ENCODE measurements around the gene LYPD8. TPM values are rescaled to one million over a fixed set of nuclear protein-coding genes. Genes with fewer than 3 reads are reported as not detected.

The LYPD8 gene
- total and polyA plus RNA-seq, 2 donors (not counting 3 experiments of a cell fraction or from before 2014, with no cell fraction given): not detected

- DNase-seq (ENCODE audit: low read depth, low spot score): no peak
- TF ChIP-seq, protein P1, sequence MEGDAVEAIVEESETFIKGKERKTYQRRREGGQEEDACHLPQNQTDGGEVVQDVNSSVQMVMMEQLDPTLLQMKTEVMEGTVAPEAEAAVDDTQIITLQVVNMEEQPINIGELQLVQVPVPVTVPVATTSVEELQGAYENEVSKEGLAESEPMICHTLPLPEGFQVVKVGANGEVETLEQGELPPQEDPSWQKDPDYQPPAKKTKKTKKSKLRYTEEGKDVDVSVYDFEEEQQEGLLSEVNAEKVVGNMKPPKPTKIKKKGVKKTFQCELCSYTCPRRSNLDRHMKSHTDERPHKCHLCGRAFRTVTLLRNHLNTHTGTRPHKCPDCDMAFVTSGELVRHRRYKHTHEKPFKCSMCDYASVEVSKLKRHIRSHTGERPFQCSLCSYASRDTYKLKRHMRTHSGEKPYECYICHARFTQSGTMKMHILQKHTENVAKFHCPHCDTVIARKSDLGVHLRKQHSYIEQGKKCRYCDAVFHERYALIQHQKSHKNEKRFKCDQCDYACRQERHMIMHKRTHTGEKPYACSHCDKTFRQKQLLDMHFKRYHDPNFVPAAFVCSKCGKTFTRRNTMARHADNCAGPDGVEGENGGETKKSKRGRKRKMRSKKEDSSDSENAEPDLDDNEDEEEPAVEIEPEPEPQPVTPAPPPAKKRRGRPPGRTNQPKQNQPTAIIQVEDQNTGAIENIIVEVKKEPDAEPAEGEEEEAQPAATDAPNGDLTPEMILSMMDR (IDR thresholded peaks at IDR 0.05; ENCODE audit: extremely low read depth in 1 of 2, insufficient read depth in 1 of 2, low read depth in 1 of 2, low read length in 2 of 2): no peak
- TF ChIP-seq FOS (IDR thresholded peaks at IDR 0.05; ENCODE audit: borderline replicate concordance, insufficient read depth, low read length) (no peak), JUN (IDR thresholded peaks at IDR 0.05; ENCODE audit: borderline replicate concordance, insufficient read depth, insufficient read length, low read depth) (no peak), POLR2AphosphoS5 (IDR thresholded peaks at IDR 0.05; ENCODE audit: insufficient read depth, low read depth, low read length) (no peak), MYC (IDR thresholded peaks at IDR 0.05; ENCODE audit: low read depth, low read length) (no peak), POLR2A (IDR thresholded peaks at IDR 0.05; ENCODE audit: low read depth, low read length) (no peak), GATA2 (IDR thresholded peaks at IDR 0.05; ENCODE audit: insufficient read depth, insufficient read length, low read depth, low read length) (no peak), EZH2 (IDR thresholded peaks at IDR 0.05; ENCODE audit: borderline replicate concordance, low read depth, low read length, severe bottlenecking) (no peak)
- TF ChIP-seq, protein P2, sequence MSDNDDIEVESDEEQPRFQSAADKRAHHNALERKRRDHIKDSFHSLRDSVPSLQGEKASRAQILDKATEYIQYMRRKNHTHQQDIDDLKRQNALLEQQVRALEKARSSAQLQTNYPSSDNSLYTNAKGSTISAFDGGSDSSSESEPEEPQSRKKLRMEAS (IDR thresholded peaks at IDR 0.05; ENCODE audit: insufficient read depth, insufficient read length): no peak
- no peaks in the 10 kb centered on the region for H4K20me1 ChIP-seq (replicated peaks; ENCODE audit: control insufficient read depth, extremely low read depth, insufficient read depth, low read length)
- H3K27me3 ChIP-seq (ENCODE audit: control insufficient read depth in 2 of 2, insufficient read depth in 2 of 2, low read length in 2 of 2): no peaks in the 10 kb centered on the region
- no peak overlapping the region for H3K27ac ChIP-seq (ENCODE audit: insufficient read depth, low read depth, low read length)
- no peaks in the 10 kb centered on the region for H3K36me3 ChIP-seq (ENCODE audit: control insufficient read depth in 2 of 2, extremely low read depth in 1 of 2, insufficient read depth in 2 of 2, low read length in 2 of 2)
- H3K4me3 ChIP-seq (replicated peaks in 1 of 3; ENCODE audit: insufficient read depth in 1 of 3, low read depth in 1 of 3, low read length in 3 of 3): no peak overlapping the region
- no peak overlapping the region for H3K9ac ChIP-seq (replicated peaks; ENCODE audit: extremely low read depth, insufficient read depth, low read length)
- intact Hi-C loops (cut with micrococcal nuclease) (no loop called here), dilution Hi-C loops (cut with MboI; ENCODE audit: extremely low pct_ligation_motif_present, low sequenced_read_pairs) (no loop called here)
- no peak overlapping the region for H3K4me2 ChIP-seq (ENCODE audit: insufficient read depth, low read length)
- ChIA-PET POLR2A (no interaction called here), CTCF (no interaction called here)
- H2AFZ ChIP-seq (ENCODE audit: low read depth, low read length): no peak overlapping the region
- no peaks in the 10 kb centered on the region for H3K79me2 ChIP-seq (ENCODE audit: control insufficient read depth, insufficient read depth, low read length)
- no peaks in the 10 kb centered on the region for H3K9me3 ChIP-seq (replicated peaks; ENCODE audit: control insufficient read depth, insufficient read depth, low read length)
- FAIRE-seq: no peak
- H3K4me1 ChIP-seq (ENCODE audit: control insufficient read depth, extremely low read depth, insufficient read depth, low read length): no peaks in the 10 kb centered on the region
- no TSS peak for BruUV-seq (replicated peaks)
- no peaks in the 10 kb centered on the region for H3K9me1 ChIP-seq (replicated peaks; ENCODE audit: control insufficient read depth, extremely low read depth, insufficient read depth, low read length)
Observed at GRCh38 chr1:248751142-248751541, 4.4 kb downstream of the LYPD8 start.

All from endothelial cell of umbilical vein (primary cell).